Medulla oblongata (tissue), 1 donor: Measurements from ENCODE around the gene IGF2BP1.

ENCODE experiments used
- DNase-seq: peaks from one replicate; pipeline ENCODE4 v3.0.0-alpha.2; 2015; ENCODE audit errors: extremely low spot score

The IGF2BP1 gene

DNA sequence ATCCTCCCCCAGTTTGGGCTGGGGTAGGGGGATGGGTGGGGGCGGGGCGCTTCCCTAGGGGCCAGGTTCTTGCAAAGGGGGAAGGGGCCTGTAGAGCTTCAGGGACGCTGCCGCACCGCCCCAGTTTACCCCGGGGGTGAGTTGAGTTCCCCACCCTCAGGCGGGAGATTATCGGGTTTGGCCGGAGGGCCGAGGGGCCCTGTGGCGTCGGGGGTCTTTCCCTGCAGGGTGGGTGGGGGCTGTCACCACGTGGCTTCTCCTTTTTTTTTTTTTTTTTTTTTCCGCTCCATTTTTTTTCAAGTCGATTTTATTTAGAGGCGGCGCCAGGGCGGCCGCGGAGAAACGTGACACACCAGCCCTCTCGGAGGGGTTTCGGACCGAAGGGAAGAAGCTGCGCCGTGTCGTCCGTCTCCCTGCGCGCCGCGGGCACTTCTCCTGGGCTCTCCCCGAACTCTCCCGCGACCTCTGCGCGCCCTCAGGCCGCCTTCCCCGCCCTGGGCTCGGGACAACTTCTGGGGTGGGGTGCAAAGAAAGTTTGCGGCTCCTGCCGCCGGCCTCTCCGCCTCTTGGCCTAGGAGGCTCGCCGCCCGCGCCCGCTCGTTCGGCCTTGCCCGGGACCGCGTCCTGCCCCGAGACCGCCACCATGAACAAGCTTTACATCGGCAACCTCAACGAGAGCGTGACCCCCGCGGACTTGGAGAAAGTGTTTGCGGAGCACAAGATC, at the start of gene IGF2BP1:
Gene IGF2BP1 (plus strand): TSS at position 283 of the 724 bp plus-strand sequence. CDS start 361 bp downstream, at position 644.
- DNase-seq = no peak

DNA sequence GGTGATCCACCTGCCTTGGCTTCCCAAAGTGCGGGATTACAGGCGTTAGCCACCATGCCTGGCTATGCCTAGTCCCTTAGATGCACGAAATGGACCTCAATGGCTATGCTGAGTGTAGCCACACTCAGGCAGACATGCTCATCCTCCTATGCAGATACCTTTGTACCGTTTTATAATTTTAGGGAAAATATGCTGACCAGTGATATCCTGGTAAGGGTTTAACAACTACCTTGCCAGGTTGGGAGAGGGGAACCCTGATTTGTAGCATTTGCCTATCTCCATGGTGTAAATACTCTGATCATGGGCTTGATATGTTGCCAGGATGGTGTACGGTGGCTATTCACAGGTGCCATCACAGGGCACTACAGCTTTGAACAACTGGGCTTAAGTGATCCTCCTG, 45.6 kb upstream of the IGF2BP1 start:
- no peak for DNase-seq

- DNase-seq = no peak
These were observed 44.3 kb upstream of the IGF2BP1 start for GRCh38 chr17:48952904-48953303.

DNA sequence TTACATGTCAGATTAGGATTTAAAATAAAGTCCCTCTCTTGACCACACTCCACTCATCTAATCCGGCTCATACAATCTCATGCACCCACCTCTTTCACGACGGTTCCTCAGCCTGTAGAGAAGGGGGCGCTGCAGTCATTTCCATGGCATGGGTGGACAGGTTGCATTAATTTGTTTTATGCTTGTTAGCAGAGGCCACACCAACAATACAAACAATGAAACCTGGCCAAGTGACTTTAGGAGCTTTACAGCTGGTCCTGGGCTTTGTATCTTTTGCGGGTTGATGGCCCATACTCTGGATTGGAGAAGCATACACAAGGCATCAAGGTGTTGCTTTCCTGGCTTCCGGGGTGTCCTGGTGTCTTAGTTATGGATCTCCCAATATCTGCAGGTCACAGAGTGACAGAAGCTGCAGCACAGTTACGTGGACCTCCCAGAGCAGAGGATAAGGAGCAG, 42.9 kb upstream of the IGF2BP1 start:
- no peak for DNase-seq

DNA sequence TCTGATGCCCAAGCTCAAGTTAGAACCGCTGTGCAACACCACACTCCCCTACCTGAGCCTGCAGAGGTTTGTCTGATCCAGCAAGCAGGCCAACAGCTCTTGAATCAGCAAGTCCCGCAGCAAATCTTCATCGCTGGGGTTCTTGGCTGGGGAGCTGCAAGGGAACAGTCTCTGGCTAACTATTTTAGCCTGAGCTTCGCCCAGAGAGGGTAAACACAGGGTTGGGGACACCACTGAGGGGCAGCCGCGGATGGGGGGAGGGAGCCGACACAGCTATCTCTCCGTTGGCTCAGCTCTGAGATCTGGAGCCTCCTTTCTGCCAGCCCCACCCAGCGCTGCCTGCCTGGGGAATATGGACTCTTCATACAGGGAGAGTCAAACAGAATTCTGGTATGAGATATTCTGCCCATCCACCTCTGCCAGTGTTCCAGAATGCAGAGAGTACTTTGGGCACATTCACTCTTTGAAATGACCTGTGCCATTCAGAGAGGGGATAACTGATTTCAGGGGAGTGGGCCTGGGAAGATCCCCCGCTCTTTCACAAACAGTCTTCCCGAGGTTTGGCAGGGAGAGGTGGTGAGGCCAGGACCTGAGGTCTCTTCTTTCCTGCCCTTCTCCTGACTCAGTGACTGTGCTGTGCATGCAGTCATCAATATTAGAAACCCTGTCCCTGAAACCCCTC, 36.2 kb upstream of the IGF2BP1 start:
- DNase-seq = no peak

DNA sequence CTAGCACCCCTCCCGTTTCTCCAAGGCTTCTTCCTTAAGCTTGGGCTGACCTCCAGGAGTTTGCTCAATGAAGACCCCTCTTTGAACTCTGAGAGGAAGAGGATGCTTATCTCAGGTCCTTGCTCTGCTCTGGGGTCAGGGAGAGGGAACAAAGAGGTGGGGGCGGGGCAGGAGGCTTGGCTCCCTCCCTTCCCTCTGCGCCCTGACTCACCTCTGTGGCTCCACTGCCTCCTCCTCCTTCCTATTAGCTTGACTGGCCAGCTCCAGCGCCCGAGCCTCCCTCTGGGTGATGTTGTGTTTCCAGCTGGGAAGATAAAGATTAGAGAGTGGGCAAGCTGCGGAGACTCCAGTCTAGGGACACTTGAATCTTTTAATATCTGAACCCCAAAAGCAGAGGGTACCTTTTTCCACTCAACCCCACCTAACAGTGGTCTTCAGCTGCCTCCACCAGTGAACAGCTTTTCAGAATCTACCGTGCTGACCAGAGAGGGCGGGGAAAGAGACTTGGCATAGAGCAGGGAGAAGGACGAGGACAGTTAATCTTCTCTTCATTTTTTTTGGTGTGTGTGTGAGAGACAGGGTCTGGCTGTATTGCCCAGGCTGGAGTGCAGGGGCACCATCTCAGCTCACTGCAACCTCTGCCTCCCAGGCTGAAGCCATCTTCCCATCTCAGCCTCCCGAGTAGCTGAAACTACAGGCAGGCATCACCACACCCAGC, 35.5 kb upstream of the IGF2BP1 start:
- no peak for DNase-seq

DNA sequence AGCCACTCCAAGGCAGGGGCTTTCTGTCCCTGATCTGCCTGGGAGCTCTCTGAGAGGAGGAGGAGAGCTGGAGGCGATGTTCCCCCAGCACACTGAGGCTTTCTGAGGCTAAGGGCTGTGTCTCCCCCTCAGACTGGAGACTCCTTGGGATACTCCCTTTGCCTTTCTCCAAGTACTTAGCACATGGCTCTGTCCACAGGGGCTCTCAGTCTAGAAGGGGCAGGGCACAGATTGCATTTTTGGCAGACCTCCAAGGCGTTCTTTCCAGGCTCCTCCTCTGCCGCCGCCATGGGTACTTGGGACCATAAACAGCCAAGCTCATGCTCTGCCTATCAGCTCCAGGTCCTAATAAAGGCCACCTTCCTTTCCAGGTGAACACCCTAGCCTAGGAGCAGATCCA, 27.0 kb upstream of the IGF2BP1 start:
- DNase-seq = no peak

DNA sequence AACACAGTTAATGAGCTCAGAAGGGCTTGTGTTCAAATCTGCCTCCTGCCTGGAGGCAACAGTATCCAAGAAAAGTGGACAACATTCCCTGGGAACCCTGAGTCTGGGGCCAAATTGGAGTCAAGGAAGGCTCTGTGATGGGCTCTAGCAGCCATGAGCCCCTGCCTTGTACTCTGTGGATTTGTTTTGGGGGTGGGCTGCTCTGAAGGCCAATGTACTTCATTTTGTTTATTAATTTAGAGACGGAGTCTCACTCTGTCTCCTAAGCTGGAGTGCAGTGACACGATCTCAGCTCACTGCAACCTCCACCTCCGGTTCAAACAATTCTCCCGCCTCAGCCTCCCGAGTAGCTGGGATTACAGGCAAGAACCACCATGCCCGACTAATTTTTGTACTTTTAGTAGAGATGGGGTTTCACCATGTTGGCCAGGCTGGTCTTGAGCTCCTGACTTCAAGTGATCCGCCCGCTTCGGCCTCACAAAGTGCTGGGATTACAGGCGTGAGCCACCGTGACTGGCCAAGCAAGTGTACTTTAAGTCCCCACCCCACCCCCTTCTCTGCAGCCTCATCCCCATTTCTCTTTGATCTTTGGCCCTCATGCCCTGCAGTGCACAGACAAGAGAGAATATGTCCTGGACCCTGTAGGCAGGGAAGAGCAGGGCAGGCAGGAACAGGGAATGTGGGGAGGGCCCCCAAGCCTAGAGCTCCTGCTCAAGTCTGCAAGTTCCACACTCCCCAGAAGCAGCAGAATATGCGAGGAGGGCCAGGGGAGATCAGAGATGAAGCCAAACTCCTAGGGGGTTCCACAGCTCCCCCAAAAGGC, 26.1 kb upstream of the IGF2BP1 start:
- DNase-seq = no peak

- no peak for DNase-seq
These were observed 24.5 kb upstream of the IGF2BP1 start for GRCh38 chr17:48972749-48973097.

- DNase-seq = no peak
These were observed 23.4 kb upstream of the IGF2BP1 start for GRCh38 chr17:48973806-48974205.

DNA sequence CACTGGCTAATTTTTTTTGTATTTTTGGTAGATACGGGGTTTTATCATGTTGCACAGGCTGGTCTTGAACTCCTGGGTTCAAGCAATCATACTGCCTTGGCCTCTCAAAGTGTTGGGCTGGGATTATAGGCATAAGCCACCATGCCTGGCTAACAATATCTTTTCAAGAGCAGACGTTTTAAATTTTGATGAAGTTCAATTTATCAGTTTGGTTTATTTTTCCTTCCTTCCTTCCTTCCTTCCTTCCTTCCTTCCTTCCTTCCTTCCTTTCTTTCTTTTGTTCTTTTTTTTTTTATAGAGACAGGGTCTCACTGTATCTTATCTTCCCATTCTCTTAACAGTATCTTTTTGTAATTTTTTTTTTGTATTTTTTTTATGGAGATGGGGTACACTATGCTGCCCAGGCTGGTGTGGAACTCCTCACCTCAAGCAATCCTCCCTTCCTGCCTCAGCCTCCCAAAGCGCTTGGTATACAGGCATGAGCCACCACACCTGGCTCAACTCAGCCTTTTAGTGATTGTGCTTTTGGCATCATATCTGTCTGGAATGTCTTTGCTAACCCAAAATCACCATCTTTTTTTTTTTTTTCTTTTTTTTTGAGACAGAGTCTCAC, 15.2 kb upstream of the IGF2BP1 start:
- DNase-seq = no peak

DNA sequence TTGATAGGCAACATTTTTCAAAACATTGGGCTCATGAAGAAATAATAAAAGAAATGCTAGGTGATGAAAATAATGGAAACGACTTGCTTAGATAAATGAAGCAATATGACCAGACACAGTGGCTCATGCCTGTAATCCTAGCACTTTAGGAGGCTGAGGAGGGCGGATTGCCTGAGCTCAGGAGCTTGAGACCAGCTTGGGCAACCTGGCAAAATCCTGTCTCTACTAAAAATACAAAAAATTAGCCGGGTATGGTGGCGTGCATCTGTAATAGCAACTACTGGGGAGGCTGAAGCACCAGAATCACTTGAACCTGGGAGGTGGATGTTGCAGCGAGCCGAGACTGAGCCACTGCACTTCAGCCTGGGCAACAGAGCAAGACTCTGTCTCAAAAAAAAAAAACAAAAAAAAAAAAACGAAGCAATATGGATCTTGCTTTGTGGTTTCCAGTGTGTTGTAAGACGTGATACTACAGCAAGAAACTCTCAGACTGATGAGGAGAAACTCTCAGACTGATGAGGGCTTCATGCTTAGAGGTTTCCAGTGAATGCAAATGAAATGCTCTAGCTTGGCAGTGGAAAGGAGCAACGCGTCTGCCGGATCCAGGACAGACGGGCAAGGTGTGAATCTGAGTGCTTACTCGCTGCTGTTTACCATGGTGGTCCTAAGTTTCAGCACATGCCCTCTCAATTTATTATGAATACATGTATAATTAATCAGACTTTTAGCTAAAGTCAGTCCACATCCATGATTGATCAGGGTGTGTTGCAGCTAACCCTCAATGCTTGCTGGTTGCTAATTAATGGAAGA, 11.5 kb upstream of the IGF2BP1 start:
- no peak for DNase-seq

GRCh38 chr17:48989100-48989499, 8.1 kb upstream of the IGF2BP1 start:
- DNase-seq = no peak

- no peak for DNase-seq
These were observed 6.3 kb upstream of the IGF2BP1 start for GRCh38 chr17:48990882-48991357.

- DNase-seq = no peak
These were observed 4.7 kb upstream of the IGF2BP1 start for GRCh38 chr17:48992444-48992843.

DNA sequence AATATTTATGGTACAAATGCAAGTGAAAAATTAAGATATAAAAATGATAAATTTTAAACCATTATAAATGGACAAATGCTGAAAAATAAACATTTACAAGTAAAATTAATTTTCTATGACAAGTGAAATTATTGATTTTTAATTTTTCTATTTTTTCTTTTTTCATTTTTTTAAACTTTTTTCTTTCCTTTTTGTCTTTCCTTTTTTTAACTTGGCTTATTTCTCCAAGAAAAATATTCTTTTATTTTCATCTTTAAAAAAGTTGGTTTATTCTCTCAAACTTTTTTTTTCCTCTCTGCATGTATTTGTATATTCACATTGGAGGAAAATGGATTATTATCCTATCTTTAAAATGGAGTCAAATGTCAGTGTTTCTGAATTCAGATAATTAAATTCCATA, 3.9 kb upstream of the IGF2BP1 start:
- DNase-seq = no peak

- DNase-seq = no peak
These were observed 3.2 kb upstream of the IGF2BP1 start for GRCh38 chr17:48993951-48994350.

GRCh38 chr17:48994549-48995303, 2.5 kb upstream of the IGF2BP1 start:
- DNase-seq = no peak

GRCh38 chr17:48995304-48995973, 1.7 kb upstream of the IGF2BP1 start:
- no peak for DNase-seq
